ENCODE measurements around the gene HEPACAM. TPM values are rescaled to one million over a fixed set of nuclear protein-coding genes. Genes with fewer than 3 reads are reported as not detected.

HEPACAM gene
- total RNA-seq, 1 donor from 2014 or later = not detected

- intact Hi-C loops (cut with micrococcal nuclease) = loop anchor here (1.0 to 5.0 kb wide), 3 partner anchors 78 to 266 kb away; partner anchors contain the start of gene CCDC15
- H3K27ac Mint-ChIP-seq = peak overlapping the region; percentile 86
- peak; percentile 76 for DNase-seq (ENCODE audit: low spot score)
- peaks cover 42% of the 10 kb centered on the region for H3K27me3 Mint-ChIP-seq (ENCODE audit: low read depth)
- peaks cover 12% of the 10 kb centered on the region for H3K4me1 Mint-ChIP-seq (ENCODE audit: low read depth)
- no peaks in the 10 kb centered on the region for H3K9me3 Mint-ChIP-seq
- H3K4me3 Mint-ChIP-seq (ENCODE audit: low read depth) = peak overlapping the region; percentile 82
- no peaks in the 10 kb centered on the region for H3K36me3 Mint-ChIP-seq (ENCODE audit: low read depth)
Observed at GRCh38 chr11:124875943-124876817, 59.7 kb downstream of the HEPACAM start.

DNA sequence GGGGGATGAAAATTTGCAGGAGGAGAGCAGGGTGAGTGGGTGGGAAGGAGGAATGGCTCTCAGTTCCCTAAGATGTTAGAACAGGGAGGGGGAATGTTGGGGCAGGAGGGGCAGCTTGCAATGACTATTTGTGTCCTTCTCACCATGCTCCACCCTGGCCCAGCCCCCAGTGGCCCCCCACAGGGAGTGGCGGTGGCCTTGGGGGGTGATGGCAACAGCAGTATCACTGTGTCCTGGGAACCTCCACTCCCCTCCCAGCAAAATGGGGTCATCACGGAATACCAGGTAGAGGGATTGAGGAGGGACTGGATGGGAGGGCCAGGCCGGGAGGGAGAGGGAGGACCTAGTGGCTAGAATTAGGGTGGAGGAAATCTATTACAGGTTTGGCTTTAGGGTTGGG, 60.4 kb downstream of the HEPACAM start:
- peak overlapping the region; percentile 64 for H3K4me3 Mint-ChIP-seq (ENCODE audit: low read depth)
- H3K9me3 Mint-ChIP-seq = no peaks in the 10 kb centered on the region
- DNase-seq (ENCODE audit: low spot score) = no peak

DNA sequence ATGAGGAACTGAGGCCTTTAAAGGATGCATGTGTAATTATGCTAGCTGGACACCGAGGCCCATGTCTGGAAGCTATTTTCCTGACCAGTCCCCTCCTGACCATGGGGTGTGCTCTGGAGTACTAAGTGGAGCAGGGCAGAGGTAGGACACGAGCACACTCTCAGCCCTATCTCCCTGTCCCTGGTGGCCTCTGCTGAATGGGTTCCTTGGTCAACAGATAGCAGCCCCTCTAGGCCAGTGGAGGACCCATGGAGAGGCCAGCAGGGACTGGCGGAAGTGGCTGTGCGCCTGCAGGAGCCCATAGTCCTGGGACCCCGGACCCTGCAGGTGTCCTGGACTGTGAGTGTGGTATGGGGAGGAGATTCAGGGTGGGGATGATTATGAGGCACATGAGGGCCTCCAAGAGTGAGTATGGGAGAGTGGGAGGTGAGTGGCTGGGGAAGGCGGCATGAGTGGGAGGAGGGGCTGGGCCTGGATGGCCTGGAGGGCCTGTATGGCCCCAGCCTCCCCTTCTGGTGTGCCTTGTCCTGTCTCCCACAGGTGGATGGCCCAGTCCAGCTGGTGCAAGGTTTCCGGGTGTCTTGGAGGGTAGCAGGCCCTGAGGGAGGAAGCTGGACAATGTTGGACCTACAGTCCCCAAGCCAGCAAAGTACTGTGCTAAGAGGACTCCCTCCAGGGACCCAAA, 61.1 kb downstream of the HEPACAM start:
- Mint-ChIP-seq H3K4me1 (ENCODE audit: low read depth) (peaks cover 12% of the 10 kb centered on the region), H3K9me3 (no peaks in the 10 kb centered on the region), H3K4me3 (ENCODE audit: low read depth) (no peak overlapping the region), H3K27me3 (ENCODE audit: low read depth) (peaks cover 56% of the 10 kb centered on the region), H3K27ac (no peak overlapping the region), H3K36me3 (ENCODE audit: low read depth) (no peaks in the 10 kb centered on the region)
- intact Hi-C loops (cut with micrococcal nuclease) = loop anchor here (5.0 kb wide), 2 partner anchors 127 to 268 kb away; no protein-coding TSS in a partner anchor
- no peak for DNase-seq (ENCODE audit: low spot score)

More for the DNA sequence above, 60.4 kb downstream of the HEPACAM start:
- Mint-ChIP-seq H3K4me1 (ENCODE audit: low read depth) (peaks cover 12% of the 10 kb centered on the region), H3K27me3 (ENCODE audit: low read depth) (peaks cover 49% of the 10 kb centered on the region), H3K36me3 (ENCODE audit: low read depth) (no peaks in the 10 kb centered on the region), H3K27ac (peak overlapping the region; percentile 28)
- intact Hi-C loops (cut with micrococcal nuclease) = loop anchor here (5.0 kb wide), 2 partner anchors 128 to 267 kb away; no protein-coding TSS in a partner anchor

GRCh38 chr11:124873951-124874350, 61.9 kb downstream of the HEPACAM start:
- H3K27me3 Mint-ChIP-seq (ENCODE audit: low read depth) = peaks cover 64% of the 10 kb centered on the region

DNA sequence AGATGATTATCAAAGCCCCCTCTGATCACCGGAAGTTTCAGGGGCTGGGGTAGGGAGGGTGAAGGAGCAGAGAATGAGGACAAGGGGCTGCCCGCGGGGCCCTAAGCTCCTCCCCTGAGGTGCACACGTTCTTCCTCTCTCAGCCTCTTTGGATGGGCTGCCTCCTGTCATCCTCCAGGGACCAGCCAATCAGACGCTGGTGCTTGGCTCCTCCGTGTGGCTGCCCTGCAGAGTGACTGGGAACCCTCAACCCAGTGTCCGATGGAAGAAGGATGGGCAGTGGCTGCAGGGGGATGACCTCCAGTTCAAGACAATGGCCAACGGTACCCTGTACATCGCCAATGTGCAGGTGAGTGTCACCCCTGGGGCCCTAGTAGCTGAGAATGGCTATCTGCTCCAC, 63.1 kb downstream of the HEPACAM start:
- H3K9me3 Mint-ChIP-seq = no peaks in the 10 kb centered on the region
- H3K27ac Mint-ChIP-seq = no peak overlapping the region
- no peak overlapping the region for H3K4me3 Mint-ChIP-seq (ENCODE audit: low read depth)
- H3K4me1 Mint-ChIP-seq (ENCODE audit: low read depth) = peaks cover 10% of the 10 kb centered on the region
- H3K27me3 Mint-ChIP-seq (ENCODE audit: low read depth) = peaks cover 76% of the 10 kb centered on the region
- no peak for DNase-seq (ENCODE audit: low spot score)
- intact Hi-C loops (cut with micrococcal nuclease) = no loop called here
- no peaks in the 10 kb centered on the region for H3K36me3 Mint-ChIP-seq (ENCODE audit: low read depth)

More at GRCh38 chr11:124873951-124874350, 61.9 kb downstream of the HEPACAM start:
- Mint-ChIP-seq H3K27ac (no peak overlapping the region), H3K4me1 (ENCODE audit: low read depth) (peaks cover 12% of the 10 kb centered on the region), H3K9me3 (no peaks in the 10 kb centered on the region), H3K4me3 (ENCODE audit: low read depth) (no peak overlapping the region), H3K36me3 (ENCODE audit: low read depth) (no peaks in the 10 kb centered on the region)
- intact Hi-C loops (cut with micrococcal nuclease) = no loop called here
- DNase-seq (ENCODE audit: low spot score) = no peak

DNA sequence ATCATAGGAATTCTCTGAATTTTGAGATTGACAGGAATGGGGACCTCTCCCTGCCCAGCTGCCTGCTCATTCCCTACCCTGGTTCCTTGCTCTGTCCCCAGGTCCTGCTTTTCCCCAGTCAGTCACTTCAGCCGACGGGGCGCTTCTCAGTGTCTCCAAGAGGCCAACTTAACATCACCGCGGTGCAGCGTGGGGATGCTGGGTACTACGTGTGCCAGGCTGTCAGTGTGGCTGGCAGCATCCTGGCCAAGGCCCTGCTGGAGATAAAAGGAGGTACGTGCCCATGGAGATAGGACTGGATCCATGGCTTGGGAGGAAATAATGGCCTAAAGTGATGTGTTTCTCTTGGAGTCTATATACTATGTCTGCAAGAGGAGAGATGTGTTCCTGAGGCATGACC, 63.6 kb downstream of the HEPACAM start:
- Mint-ChIP-seq H3K27me3 (ENCODE audit: low read depth) (peaks cover 79% of the 10 kb centered on the region), H3K4me3 (ENCODE audit: low read depth) (no peak overlapping the region), H3K4me1 (ENCODE audit: low read depth) (peaks cover 8% of the 10 kb centered on the region), H3K9me3 (no peaks in the 10 kb centered on the region), H3K36me3 (ENCODE audit: low read depth) (no peaks in the 10 kb centered on the region), H3K27ac (no peak overlapping the region)
- intact Hi-C loops (cut with micrococcal nuclease) = no loop called here
- no peak for DNase-seq (ENCODE audit: low spot score)

GRCh38 chr11:124870430-124870829, 65.4 kb downstream of the HEPACAM start:
- intact Hi-C loops (cut with micrococcal nuclease) = no loop called here
- no peaks in the 10 kb centered on the region for H3K36me3 Mint-ChIP-seq (ENCODE audit: low read depth)
- peaks cover 92% of the 10 kb centered on the region for H3K27me3 Mint-ChIP-seq (ENCODE audit: low read depth)
- H3K4me1 Mint-ChIP-seq (ENCODE audit: low read depth) = peaks cover 9% of the 10 kb centered on the region
- no peaks in the 10 kb centered on the region for H3K9me3 Mint-ChIP-seq
- no peak overlapping the region for H3K27ac Mint-ChIP-seq
- DNase-seq (ENCODE audit: low spot score) = no peak
- H3K4me3 Mint-ChIP-seq (ENCODE audit: low read depth) = no peak overlapping the region

- Mint-ChIP-seq H3K9me3 (no peaks in the 10 kb centered on the region), H3K4me1 (ENCODE audit: low read depth) (peaks cover 9% of the 10 kb centered on the region), H3K27me3 (ENCODE audit: low read depth) (peaks cover 90% of the 10 kb centered on the region), H3K27ac (no peak overlapping the region), H3K4me3 (ENCODE audit: low read depth) (no peak overlapping the region), H3K36me3 (ENCODE audit: low read depth) (no peaks in the 10 kb centered on the region)
- intact Hi-C loops (cut with micrococcal nuclease) = loop anchor here (2.0 to 10.0 kb wide), 2 partner anchors 295 to 1885 kb away; partner anchors contain the start of genes BSX and PKNOX2
- no peak for DNase-seq (ENCODE audit: low spot score)
Observed at GRCh38 chr11:124869856-124870387, 65.9 kb downstream of the HEPACAM start.

GRCh38 chr11:124869331-124869730, 66.5 kb downstream of the HEPACAM start:
- Mint-ChIP-seq H3K36me3 (ENCODE audit: low read depth) (no peaks in the 10 kb centered on the region), H3K27ac (no peak overlapping the region), H3K4me1 (ENCODE audit: low read depth) (peaks cover 9% of the 10 kb centered on the region), H3K4me3 (ENCODE audit: low read depth) (no peak overlapping the region), H3K27me3 (ENCODE audit: low read depth) (peaks cover 89% of the 10 kb centered on the region), H3K9me3 (no peaks in the 10 kb centered on the region)
- DNase-seq (ENCODE audit: low spot score) = no peak
- intact Hi-C loops (cut with micrococcal nuclease) = loop anchor here (2.0 to 10.0 kb wide), 2 partner anchors 295 to 1885 kb away; partner anchors contain the start of genes BSX and PKNOX2

Other genes starting within 250 kb of the HEPACAM start
- 5.0 and 6.7 TPM in 2 replicates for gene NRGN, start 196.1 kb downstream of the HEPACAM start, total RNA-seq
- not detected in 2 replicates for gene VSIG2, start 183.8 kb downstream of the HEPACAM start, total RNA-seq
- gene ESAM, start 173.8 kb downstream of the HEPACAM start, total RNA-seq = 0.18 and 0.23 TPM in 2 replicates
- gene MSANTD2, start 135.6 kb downstream of the HEPACAM start, total RNA-seq = 10.5 and 10.8 TPM in 2 replicates
- gene ROBO3, start 70.6 kb downstream of the HEPACAM start, total RNA-seq = 9.0 and 10.6 TPM in 2 replicates
- not detected in 2 replicates for gene ROBO4, start 38.2 kb downstream of the HEPACAM start, total RNA-seq
- not detected in 2 replicates for gene HEPN1, start 16.8 kb downstream of the HEPACAM start, total RNA-seq
- gene CCDC15, start 18.2 kb upstream of the HEPACAM start, total RNA-seq = 3.6 and 3.7 TPM in 2 replicates
- gene SLC37A2, start 127.3 kb upstream of the HEPACAM start, total RNA-seq = 0.44 and 0.52 TPM in 2 replicates
- gene TMEM218, start 175.6 kb upstream of the HEPACAM start, total RNA-seq = 17.9 and 18.1 TPM in 2 replicates
- gene PKNOX2, start 228.7 kb upstream of the HEPACAM start, total RNA-seq = not detected in 2 replicates